ENCODE data around the gene COMMD6.

The COMMD6 gene

GRCh38 chr13:75482070-75482819, 55.4 kb downstream of the COMMD6 start, which contains the start of gene TBC1D4:
TBC1D4 (minus strand) TSS chr13:75482169; CDS start chr13:75481767, 402 bp downstream.
- peak; percentile 49 for DNase-seq (ENCODE audit: low spot score)

GRCh38 chr13:75481176-75482069, 56.2 kb downstream of the COMMD6 start:
- DNase-seq (ENCODE audit: low spot score), result no peak

GRCh38 chr13:75480671-75481175, 56.9 kb downstream of the COMMD6 start:
- DNase-seq (ENCODE audit: low spot score), result peak; percentile 10

DNA sequence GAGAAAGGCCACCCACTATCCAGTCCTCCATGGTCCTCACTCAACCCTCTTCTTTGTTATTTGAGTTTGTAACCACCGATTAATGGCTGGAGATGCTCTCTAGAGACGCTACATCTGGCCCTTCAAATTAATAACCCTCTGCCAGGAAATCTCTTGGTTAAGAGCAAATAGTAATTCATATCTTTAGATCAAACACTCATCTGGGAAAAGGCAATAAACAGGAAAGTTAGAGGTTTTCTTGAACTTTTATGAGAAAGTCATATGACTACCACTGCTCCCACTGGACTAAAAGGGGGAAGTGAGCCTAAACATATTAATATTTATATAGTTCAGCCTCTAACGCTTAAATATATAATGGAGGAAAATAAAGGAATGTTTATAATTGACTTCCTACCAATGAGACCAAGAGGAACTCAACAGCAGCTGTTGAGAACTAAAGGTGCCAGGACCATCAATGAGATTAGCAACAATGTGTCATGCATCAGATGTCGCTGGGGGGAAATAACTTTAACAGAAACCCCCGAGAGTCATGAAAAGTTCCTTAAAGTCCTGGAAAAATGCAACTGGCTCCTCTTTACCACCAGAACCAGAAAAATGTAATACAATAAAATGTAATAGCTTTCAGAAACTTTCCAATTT, 58.4 kb downstream of the COMMD6 start:
- no peak for DNase-seq (ENCODE audit: low spot score)

- DNase-seq (ENCODE audit: low spot score), result no peak
These were observed 59.0 kb downstream of the COMMD6 start for GRCh38 chr13:75478659-75479058.

Data from CD4-positive, alpha-beta T cell treated with Interleukin-2 at 100 ng/mL for 4 hours (primary cell).